Smooth muscle cell (in vitro differentiated cells): ENCODE measurements around the gene HAPLN2. TPM values are rescaled to one million over a fixed set of nuclear protein-coding genes. Genes with fewer than 3 reads are reported as not detected.

Experiments
- DNase-seq: peaks from one replicate; lab custom pipeline; 2025; ENCODE audit not compliant: unreplicated experiment; lab: John Stamatoyannopoulos, UW
- H2AFZ ChIP-seq: fragments of 200-600 bp; sonication (generic); 2 replicates; pipeline ENCODE4 v1.6.0; 2016; ENCODE audit warnings: antibody characterized with exemption, low read depth, mild to moderate bottlenecking
- H3F3A ChIP-seq: fragments of 200-600 bp; sonication (generic); 2 replicates; pipeline ENCODE4 v1.6.0; 2017; ENCODE audit warnings: antibody characterized with exemption, low read depth
- H3K27ac ChIP-seq: fragments of 200-600 bp; sonication (generic); 2 replicates; pipeline ENCODE4 v1.5.1; 2016; ENCODE audit warnings: low read depth, mild to moderate bottlenecking
- H3K27me3 ChIP-seq: fragments of 200-600 bp; sonication (generic); 2 replicates; pipeline ENCODE4 v1.6.1; 2016; ENCODE audit warnings: low read depth, mild to moderate bottlenecking
- H3K36me3 ChIP-seq: fragments of 200-600 bp; sonication (generic); 2 replicates; pipeline ENCODE4 v1.5.1; 2016; ENCODE audit warnings: low read depth
- H3K4me1 ChIP-seq: fragments of 200-600 bp; sonication (generic); 2 replicates; pipeline ENCODE4 v1.5.1; 2016; ENCODE audit warnings: low read depth
- H3K4me2 ChIP-seq: fragments of 200-600 bp; sonication (generic); 2 replicates; pipeline ENCODE4 v1.6.0; 2016; ENCODE audit warnings: mild to moderate bottlenecking
- H3K4me3 ChIP-seq: fragments of 200-600 bp; sonication (generic); 2 replicates; pipeline ENCODE4 v1.5.1; 2016; ENCODE audit warnings: mild to moderate bottlenecking
- H3K79me2 ChIP-seq: fragments of 200-600 bp; sonication (generic); 2 replicates; pipeline ENCODE4 v1.6.0; 2016; ENCODE audit warnings: low read depth, mild to moderate bottlenecking
- H3K9ac ChIP-seq: fragments of 200-600 bp; sonication (generic); 2 replicates; pipeline ENCODE4 v1.6.0; 2016; ENCODE audit warnings: low read depth
- H3K9me3 ChIP-seq: fragments of 200-600 bp; sonication (generic); replicated peaks from 2 replicates; pipeline ENCODE4 v1.5.1; 2016; ENCODE audit warnings: low read depth
- H4K20me1 ChIP-seq: fragments of 200-600 bp; sonication (generic); 2 replicates; pipeline ENCODE4 v1.6.0; 2016; ENCODE audit warnings: low read depth
- WGBS: methylation state at CpG from one replicate; pipeline ENCODE4 v1.1.7; 2016; ENCODE audit warnings: low lambda C conversion rate; 5-methylcytosine and 5-hydroxymethylcytosine counted together
- polyA plus RNA-seq: library from polyadenylated mRNA; unstranded; fragments of >200 nt; fragmentation: Nextera tagmentation; extraction: Ambion mirVana; gene quantifications from 2 replicates; pipeline ENCODE4 v1.2.1, GENCODE V29; 2016
- total RNA-seq: library from RNA; depleted of rRNA; stranded (reverse); fragments of >200 nt; gene quantifications from 2 replicates; pipeline ENCODE4 v1.2.3, GENCODE V29; 2014
- TF ChIP-seq, protein P1 (sequence below): fragments of 200-600 bp; sonication (generic); IDR thresholded peaks from 2 replicates; pipeline ENCODE4 v1.5.1; 2017; ENCODE audit warnings: borderline replicate concordance, mild to moderate bottlenecking, antibody characterized with exemption; ENCODE audit not compliant: insufficient read depth, poor library complexity, severe bottlenecking

The HAPLN2 gene
- total and polyA plus RNA-seq, 2 experiments from 2014 or later = 1.00 TPM; not detected in 1

DNA sequence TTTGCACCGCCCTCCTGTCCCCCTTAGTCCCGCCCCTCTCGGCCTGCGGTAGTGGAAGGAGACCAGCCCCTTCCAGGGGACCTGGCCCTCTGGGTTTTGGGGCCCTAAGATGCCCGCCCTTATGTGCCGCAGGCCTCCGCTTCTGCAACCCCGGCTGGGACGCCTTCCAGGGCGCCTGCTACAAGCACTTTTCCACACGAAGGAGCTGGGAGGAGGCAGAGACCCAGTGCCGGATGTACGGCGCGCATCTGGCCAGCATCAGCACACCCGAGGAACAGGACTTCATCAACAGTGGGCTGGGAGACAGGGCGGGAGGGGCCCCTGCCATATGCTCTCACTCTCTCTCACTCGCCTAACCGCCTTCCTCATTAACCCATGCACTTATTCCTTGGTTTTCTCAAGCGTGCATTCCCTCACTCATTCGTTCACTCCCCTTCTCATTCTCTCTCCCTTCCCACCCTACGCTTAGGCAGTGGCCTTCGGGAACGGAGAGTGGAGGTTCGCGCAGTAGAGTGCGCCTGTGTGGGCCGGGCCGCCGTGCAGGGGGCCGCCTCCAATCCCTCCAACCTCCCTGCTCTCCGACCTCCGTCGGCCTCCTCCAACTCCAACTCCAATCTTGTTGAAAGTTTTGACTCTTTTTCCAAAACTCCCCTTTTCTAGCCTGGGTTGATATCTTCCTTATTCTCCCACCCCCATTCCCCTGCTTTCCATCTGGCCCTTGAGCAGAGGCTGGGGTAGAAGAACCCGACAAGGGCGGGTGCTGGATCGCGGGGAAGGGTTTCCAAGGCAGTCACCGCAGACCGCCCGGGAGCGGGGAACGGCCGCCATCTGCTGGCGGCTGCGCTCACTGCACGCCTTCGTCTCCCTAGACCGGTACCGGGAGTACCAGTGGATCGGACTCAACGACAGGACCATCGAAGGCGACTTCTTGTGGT lies 37.9 kb downstream of the HAPLN2 start:
- Histone ChIP-seq H2AFZ (no peak overlapping the region), H3K4me3 (peak overlapping the region; percentile 40), H3K36me3 (no peaks in the 10 kb centered on the region), H3K4me2 (peak overlapping the region; percentile 81), H3K9me3 (no peaks in the 10 kb centered on the region), H3K79me2 (no peaks in the 10 kb centered on the region), H4K20me1 (peaks cover 5% of the 10 kb centered on the region), H3F3A (peaks cover 20% of the 10 kb centered on the region), H3K27me3 (peaks cover 31% of the 10 kb centered on the region), H3K9ac (no peak overlapping the region), H3K4me1 (peaks cover 24% of the 10 kb centered on the region), H3K27ac (no peak overlapping the region)
- 4% methylated on average over 54 of the region's 54 CpGs for WGBS
- TF ChIP-seq, protein P1, sequence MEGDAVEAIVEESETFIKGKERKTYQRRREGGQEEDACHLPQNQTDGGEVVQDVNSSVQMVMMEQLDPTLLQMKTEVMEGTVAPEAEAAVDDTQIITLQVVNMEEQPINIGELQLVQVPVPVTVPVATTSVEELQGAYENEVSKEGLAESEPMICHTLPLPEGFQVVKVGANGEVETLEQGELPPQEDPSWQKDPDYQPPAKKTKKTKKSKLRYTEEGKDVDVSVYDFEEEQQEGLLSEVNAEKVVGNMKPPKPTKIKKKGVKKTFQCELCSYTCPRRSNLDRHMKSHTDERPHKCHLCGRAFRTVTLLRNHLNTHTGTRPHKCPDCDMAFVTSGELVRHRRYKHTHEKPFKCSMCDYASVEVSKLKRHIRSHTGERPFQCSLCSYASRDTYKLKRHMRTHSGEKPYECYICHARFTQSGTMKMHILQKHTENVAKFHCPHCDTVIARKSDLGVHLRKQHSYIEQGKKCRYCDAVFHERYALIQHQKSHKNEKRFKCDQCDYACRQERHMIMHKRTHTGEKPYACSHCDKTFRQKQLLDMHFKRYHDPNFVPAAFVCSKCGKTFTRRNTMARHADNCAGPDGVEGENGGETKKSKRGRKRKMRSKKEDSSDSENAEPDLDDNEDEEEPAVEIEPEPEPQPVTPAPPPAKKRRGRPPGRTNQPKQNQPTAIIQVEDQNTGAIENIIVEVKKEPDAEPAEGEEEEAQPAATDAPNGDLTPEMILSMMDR = peak; percentile 98
- DNase-seq = peak; percentile 48

DNA sequence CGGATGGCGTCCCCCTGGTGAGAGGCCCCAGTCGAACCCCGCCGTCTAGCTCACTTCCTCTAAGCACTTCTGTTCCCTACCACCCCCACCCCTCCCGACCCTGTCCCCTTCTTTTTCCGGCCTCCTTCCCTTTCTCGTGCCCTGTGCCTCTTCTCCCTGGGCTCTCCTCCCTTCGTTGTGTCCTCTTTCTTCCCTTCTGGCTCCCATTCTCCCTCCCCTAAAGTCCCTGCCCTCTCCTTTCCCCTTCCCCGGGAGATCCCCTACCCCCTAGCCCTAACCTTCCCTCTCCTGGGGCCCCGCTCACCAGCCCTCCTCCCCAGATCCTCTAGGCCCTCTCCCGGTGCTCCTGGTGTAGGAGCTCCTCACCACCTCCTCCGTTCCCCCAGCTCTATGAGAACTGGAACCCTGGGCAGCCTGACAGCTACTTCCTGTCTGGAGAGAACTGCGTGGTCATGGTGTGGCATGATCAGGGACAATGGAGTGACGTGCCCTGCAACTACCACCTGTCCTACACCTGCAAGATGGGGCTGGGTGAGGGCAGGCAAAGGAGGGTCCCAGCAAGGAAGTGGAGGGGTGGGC lies 38.6 kb downstream of the HAPLN2 start:
- WGBS = 26% methylated on average over 9 of the region's 15 CpGs
- no peak overlapping the region for H2AFZ ChIP-seq
- peaks cover 32% of the 10 kb centered on the region for H3K4me1 ChIP-seq
- no peak overlapping the region for H3K9ac ChIP-seq
- peaks cover 23% of the 10 kb centered on the region for H3F3A ChIP-seq
- peaks cover 31% of the 10 kb centered on the region for H3K27me3 ChIP-seq
- no peaks in the 10 kb centered on the region for H4K20me1 ChIP-seq
- TF ChIP-seq, protein P1 = no peak
- H3K79me2 ChIP-seq = no peaks in the 10 kb centered on the region
- no peaks in the 10 kb centered on the region for H3K9me3 ChIP-seq
- no peak for DNase-seq
- no peak overlapping the region for H3K4me3 ChIP-seq
- H3K27ac ChIP-seq = no peak overlapping the region
- H3K4me2 ChIP-seq = peak overlapping the region; percentile 81
- no peaks in the 10 kb centered on the region for H3K36me3 ChIP-seq

DNA sequence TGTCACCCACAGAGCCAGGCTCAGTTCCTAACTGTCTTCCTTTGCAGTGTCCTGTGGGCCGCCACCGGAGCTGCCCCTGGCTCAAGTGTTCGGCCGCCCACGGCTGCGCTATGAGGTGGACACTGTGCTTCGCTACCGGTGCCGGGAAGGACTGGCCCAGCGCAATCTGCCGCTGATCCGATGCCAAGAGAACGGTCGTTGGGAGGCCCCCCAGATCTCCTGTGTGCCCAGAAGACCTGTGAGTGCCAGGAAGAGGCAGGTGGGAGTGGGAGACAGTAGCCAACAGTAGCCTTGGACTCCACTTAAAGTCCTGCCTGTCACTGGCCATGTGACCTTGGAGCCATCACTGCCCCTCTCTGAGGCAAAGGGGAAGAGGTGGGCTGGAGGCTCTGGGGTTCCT lies 39.3 kb downstream of the HAPLN2 start:
- Histone ChIP-seq H3K9me3 (no peaks in the 10 kb centered on the region), H3K79me2 (no peaks in the 10 kb centered on the region), H2AFZ (no peak overlapping the region), H3K27me3 (peaks cover 26% of the 10 kb centered on the region), H3K9ac (no peak overlapping the region), H3F3A (peaks cover 27% of the 10 kb centered on the region), H3K36me3 (no peaks in the 10 kb centered on the region), H3K4me1 (peaks cover 38% of the 10 kb centered on the region), H3K4me2 (no peak overlapping the region), H4K20me1 (no peaks in the 10 kb centered on the region), H3K4me3 (no peak overlapping the region), H3K27ac (no peak overlapping the region)
- DNase-seq = no peak
- TF ChIP-seq, protein P1 = no peak
- WGBS = 93% methylated on average over 14 of the region's 14 CpGs
